Fibroblast of lung (primary cell): ENCODE measurements around the gene TBR1. TPM values are rescaled to one million over a fixed set of nuclear protein-coding genes. Genes with fewer than 3 reads are reported as not detected.

Experiments
- DNase-seq, 2 donors: peaks; one replicate each; pipeline versions ENCODE4 v3.0.0 to v3.0.0-alpha.2; 2010; ENCODE audit warnings: low read depth in 2 of 2
- H2AFZ ChIP-seq: 2 replicates; pipeline ENCODE4 v1.5.1; 2012; ENCODE audit warnings: low read length, control low read depth, inconsistent platforms
- H3K27ac ChIP-seq: 2 replicates; pipeline ENCODE4 v1.5.1; 2011; ENCODE audit warnings: low read length, control low read depth; ENCODE audit not compliant: insufficient read depth
- H3K27me3 ChIP-seq: 2 replicates; pipeline ENCODE4 v1.5.1; 2011; ENCODE audit warnings: mild to moderate bottlenecking, low read length; ENCODE audit not compliant: control insufficient read depth, insufficient read depth
- H3K36me3 ChIP-seq: 2 replicates; pipeline ENCODE4 v1.5.1; 2011; ENCODE audit warnings: low read length; ENCODE audit not compliant: control insufficient read depth, insufficient read depth
- H3K4me1 ChIP-seq: 2 replicates; pipeline ENCODE4 v1.5.1; 2011; ENCODE audit warnings: low read length; ENCODE audit not compliant: control insufficient read depth, insufficient read depth; ENCODE audit errors: extremely low read depth
- H3K4me2 ChIP-seq: 2 replicates; pipeline ENCODE4 v1.5.1; 2011; ENCODE audit warnings: low read length, control low read depth; ENCODE audit not compliant: insufficient read depth; ENCODE audit errors: extremely low read depth
- H3K4me3 ChIP-seq, 4 experiments: fragments of 200-600 bp in 1 of 4; sonication (generic) in 1 of 4; replicated peaks in 1 of 4; 2 replicates each; pipeline ENCODE4 v1.5.1; 2011 to 2016; ENCODE audit warnings: low read length in 4 of 4, low read depth in 3 of 4, mild to moderate bottlenecking in 3 of 4, control low read depth in 2 of 4, inconsistent platforms in 1 of 4, mixed read lengths in 1 of 4; ENCODE audit not compliant: insufficient read depth in 1 of 4; ENCODE audit errors: control extremely low read depth in 1 of 4
- H3K79me2 ChIP-seq: 2 replicates; pipeline ENCODE4 v1.5.1; 2012; ENCODE audit warnings: mild to moderate bottlenecking, low read length, inconsistent platforms; ENCODE audit not compliant: control insufficient read depth, insufficient read depth
- H3K9ac ChIP-seq: 2 replicates; pipeline ENCODE4 v1.5.1; 2011; ENCODE audit warnings: mild to moderate bottlenecking, low read length, control low read depth; ENCODE audit not compliant: insufficient read depth
- H3K9me3 ChIP-seq: 2 replicates; pipeline ENCODE4 v1.5.1; 2012; ENCODE audit warnings: low read depth, low read length; ENCODE audit not compliant: control insufficient read depth, insufficient read depth
- H4K20me1 ChIP-seq: 2 replicates; pipeline ENCODE4 v1.5.1; 2011; ENCODE audit warnings: low read length; ENCODE audit not compliant: control insufficient read depth, insufficient read depth; ENCODE audit errors: extremely low read depth
- CTCF ChIP-seq, 2 donors: IDR thresholded peaks in 1 of 2; conservative IDR thresholded peaks in 1 of 2; 1 replicate in 1 of 2; 2 replicates in 1 of 2; pipeline ENCODE4 v1.5.1; 2011 to 2012; ENCODE audit warnings: low read length in 2 of 2, control low read depth in 1 of 2, inconsistent platforms in 1 of 2, low read depth in 1 of 2, mild to moderate bottlenecking in 1 of 2
- EZH2 ChIP-seq: IDR thresholded peaks from 2 replicates; pipeline ENCODE4 v1.5.1; 2012; ENCODE audit warnings: low read length, control low read depth, mild to moderate bottlenecking; ENCODE audit errors: missing control alignments
- polyA plus RNA-seq, 2 donors: library from polyadenylated mRNA; depleted of rRNA in 1 of 2; stranded (reverse) in 1 of 2; unstranded in 1 of 2; fragments of >200 nt; gene quantifications; 2 replicates each; pipeline ENCODE4 v1.2.1, GENCODE V29; 2011 to 2012; ENCODE audit warnings: missing spikeins in 1 of 2
- total RNA-seq: library from RNA; depleted of rRNA; stranded (reverse); fragments of >200 nt; gene quantifications from 2 replicates; pipeline ENCODE4 v1.2.1, GENCODE V29; 2014

Gene TBR1
- total and polyA plus RNA-seq, 2 donors (not counting 1 experiment from before 2014, with no cell fraction given), result not detected

- peaks cover 51% of the 10 kb centered on the region for H3K27me3 ChIP-seq
- no peaks in the 10 kb centered on the region for H4K20me1 ChIP-seq
- no peak overlapping the region for H3K9ac ChIP-seq
- H3K4me1 ChIP-seq, result no peaks in the 10 kb centered on the region
- no peak overlapping the region for H3K27ac ChIP-seq
- no peaks in the 10 kb centered on the region for H3K9me3 ChIP-seq
- no peaks in the 10 kb centered on the region for H3K79me2 ChIP-seq
- H2AFZ ChIP-seq, result no peak overlapping the region
- peak overlapping the region in 3 of 4 experiments; percentile 40 to 58 (median 41) for H3K4me3 ChIP-seq
- H3K4me2 ChIP-seq, result peak overlapping the region; percentile 82
- no peak for DNase-seq
- TF ChIP-seq CTCF (conservative IDR thresholded peaks at IDR 0.05 in 1 of 2, IDR thresholded peaks at IDR 0.05 in 1 of 2; ENCODE audit: low read depth in 1 of 2, low read length in 2 of 2) (no peak), EZH2 (peak; percentile 78)
- H3K36me3 ChIP-seq, result no peaks in the 10 kb centered on the region
These were observed 787 bp upstream of the TBR1 start for GRCh38 chr2:161415034-161415986.

GRCh38 chr2:161416708-161417437 is 776 bp downstream of the TBR1 start:
- Histone ChIP-seq H3K4me1 (no peaks in the 10 kb centered on the region), H3K79me2 (no peaks in the 10 kb centered on the region), H3K4me2 (no peak overlapping the region), H3K9ac (no peak overlapping the region), H3K9me3 (no peaks in the 10 kb centered on the region), H4K20me1 (no peaks in the 10 kb centered on the region), H3K27me3 (peaks cover 65% of the 10 kb centered on the region), H3K4me3 (no peak overlapping the region), H3K36me3 (no peaks in the 10 kb centered on the region), H2AFZ (no peak overlapping the region), H3K27ac (no peak overlapping the region)
- TF ChIP-seq EZH2 (peak; percentile 94), CTCF (conservative IDR thresholded peaks at IDR 0.05 in 1 of 2, IDR thresholded peaks at IDR 0.05 in 1 of 2; ENCODE audit: low read depth in 1 of 2, low read length in 2 of 2) (no peak)
- DNase-seq, result no peak
